SJSA1 (cell line): Measurements from ENCODE around the gene AZGP1. TPM values are rescaled to one million over a fixed set of nuclear protein-coding genes. Genes with fewer than 3 reads are reported as not detected.
"Not testable (repeated sequence)": the region's sequence is repeated elsewhere in the genome, so short reads cannot be mapped to it uniquely, and the experiment has no call there.

Source experiments
- DNase-seq, 2 experiments: peaks; one replicate each; pipeline ENCODE4 v3.0.0-alpha.2; 2015 to 2020; ENCODE audit warnings: low spot score in 2 of 2, low read depth in 1 of 2
- H3K27ac ChIP-seq: fragments of 250-450 bp; sonication (Bioruptor Pico); 2 replicates; pipeline ENCODE4 v1.5.1; 2020; ENCODE audit warnings: mild to moderate bottlenecking, moderate library complexity
- H3K27me3 ChIP-seq: fragments of 250-450 bp; sonication (Bioruptor Pico); replicated peaks from 2 replicates; pipeline ENCODE4 v1.5.1; 2020; ENCODE audit warnings: mild to moderate bottlenecking, moderate library complexity
- H3K36me3 ChIP-seq: fragments of 250-450 bp; sonication (Bioruptor Pico); 2 replicates; pipeline ENCODE4 v1.5.1; 2020; ENCODE audit warnings: mild to moderate bottlenecking
- H3K4me1 ChIP-seq: fragments of 250-450 bp; sonication (Bioruptor Pico); replicated peaks from 2 replicates; pipeline ENCODE4 v1.6.1; 2021; ENCODE audit warnings: mild to moderate bottlenecking
- H3K4me3 ChIP-seq: fragments of 250-450 bp; sonication (Bioruptor Pico); 2 replicates; pipeline ENCODE4 v1.5.1; 2020; ENCODE audit warnings: mild to moderate bottlenecking
- H3K9me3 ChIP-seq: fragments of 250-450 bp; sonication (Bioruptor Pico); replicated peaks from 2 replicates; pipeline ENCODE4 v1.5.1; 2020; ENCODE audit warnings: mild to moderate bottlenecking
- total RNA-seq: library from RNA; depleted of rRNA; stranded (reverse); fragments of >200 nt; shearing (Covaris generic); gene quantifications from 2 replicates; pipeline ENCODE4 v1.2.3, GENCODE V29; 2014

Gene AZGP1
- total RNA-seq, 1 experiment from 2014 or later, result not detected

GRCh38 chr7:100011516-100011915 lies 35.7 kb upstream of the AZGP1 start:
- Histone ChIP-seq H3K9me3 (no peaks in the 10 kb centered on the region), H3K4me3 (no peak overlapping the region)
- DNase-seq, result no peak

GRCh38 chr7:100010901-100011300 lies 35.1 kb upstream of the AZGP1 start:
- H3K9me3 ChIP-seq, result no peaks in the 10 kb centered on the region
- H3K4me3 ChIP-seq, result no peak overlapping the region
- peaks cover 3% of the 10 kb centered on the region; the same call in 1 of the 2 replicates for H3K36me3 ChIP-seq
- no peak for DNase-seq
- H3K4me1 ChIP-seq, result peaks cover 4% of the 10 kb centered on the region; the same call in 1 of the 2 replicates
- no peaks in the 10 kb centered on the region for H3K27me3 ChIP-seq
- no peak overlapping the region for H3K27ac ChIP-seq

More at GRCh38 chr7:100011516-100011915, 35.7 kb upstream of the AZGP1 start:
- Histone ChIP-seq H3K4me1 (peaks cover 7% of the 10 kb centered on the region), H3K27me3 (no peaks in the 10 kb centered on the region), H3K27ac (no peak overlapping the region), H3K36me3 (peaks cover 5% of the 10 kb centered on the region; the same call in 1 of the 2 replicates)

- not testable (repeated sequence) for H3K36me3 ChIP-seq, H3K4me3 ChIP-seq, H3K4me1 ChIP-seq, DNase-seq, H3K27me3 ChIP-seq, H3K27ac ChIP-seq, H3K9me3 ChIP-seq
These were observed 34.1 kb upstream of the AZGP1 start for GRCh38 chr7:100009952-100010351.

- no peak for DNase-seq
- no peak overlapping the region for H3K4me3 ChIP-seq
- no peaks in the 10 kb centered on the region for H3K36me3 ChIP-seq
- H3K9me3 ChIP-seq, result no peaks in the 10 kb centered on the region
- no peaks in the 10 kb centered on the region for H3K4me1 ChIP-seq
- H3K27ac ChIP-seq, result no peak overlapping the region
- no peaks in the 10 kb centered on the region for H3K27me3 ChIP-seq
These were observed 32.7 kb upstream of the AZGP1 start for GRCh38 chr7:100008525-100008924.

- no peaks in the 10 kb centered on the region for H3K36me3 ChIP-seq
- no peaks in the 10 kb centered on the region for H3K4me1 ChIP-seq
- H3K27ac ChIP-seq, result no peak overlapping the region
- no peak overlapping the region for H3K4me3 ChIP-seq
- no peaks in the 10 kb centered on the region for H3K27me3 ChIP-seq
- no peak for DNase-seq
- no peaks in the 10 kb centered on the region for H3K9me3 ChIP-seq
These were observed 32.1 kb upstream of the AZGP1 start for GRCh38 chr7:100007887-100008286.

- no peak overlapping the region for H3K27ac ChIP-seq
- no peaks in the 10 kb centered on the region for H3K36me3 ChIP-seq
- no peaks in the 10 kb centered on the region for H3K4me1 ChIP-seq
- 0 out of 2 replicates have a peak, but pooled peaks cover under 1% of the 10 kb centered on the region for H3K27me3 ChIP-seq
- no peaks in the 10 kb centered on the region for H3K9me3 ChIP-seq
- no peak for DNase-seq
- no peak overlapping the region for H3K4me3 ChIP-seq
These were observed 28.2 kb upstream of the AZGP1 start for GRCh38 chr7:100003711-100004661.

GRCh38 chr7:100000239-100000638 lies 24.4 kb upstream of the AZGP1 start:
- Histone ChIP-seq H3K27ac (no peak overlapping the region), H3K36me3 (no peaks in the 10 kb centered on the region), H3K4me1 (no peaks in the 10 kb centered on the region), H3K27me3 (peaks cover 6% of the 10 kb centered on the region), H3K4me3 (no peak overlapping the region), H3K9me3 (no peaks in the 10 kb centered on the region)
- DNase-seq, result no peak

GRCh38 chr7:99997545-99998137 lies 21.8 kb upstream of the AZGP1 start:
- DNase-seq, result no peak
- H3K9me3 ChIP-seq, result no peaks in the 10 kb centered on the region
- no peak overlapping the region for H3K4me3 ChIP-seq

GRCh38 chr7:99996755-99997544 lies 21.1 kb upstream of the AZGP1 start:
- Histone ChIP-seq H3K9me3 (no peaks in the 10 kb centered on the region), H3K36me3 (no peaks in the 10 kb centered on the region), H3K4me3 (no peak overlapping the region), H3K27me3 (peaks cover 6% of the 10 kb centered on the region), H3K4me1 (peaks cover 3% of the 10 kb centered on the region; the same call in 1 of the 2 replicates), H3K27ac (no peak overlapping the region)
- DNase-seq, result no peak

More at GRCh38 chr7:99997545-99998137, 21.8 kb upstream of the AZGP1 start:
- Histone ChIP-seq H3K27me3 (peaks cover 6% of the 10 kb centered on the region), H3K27ac (no peak overlapping the region), H3K4me1 (peaks cover 3% of the 10 kb centered on the region; the same call in 1 of the 2 replicates), H3K36me3 (no peaks in the 10 kb centered on the region)

- Histone ChIP-seq H3K27ac (no peak overlapping the region), H3K9me3 (no peaks in the 10 kb centered on the region), H3K4me3 (no peak overlapping the region), H3K36me3 (no peaks in the 10 kb centered on the region), H3K4me1 (peaks cover 3% of the 10 kb centered on the region), H3K27me3 (peaks cover 6% of the 10 kb centered on the region)
- no peak for DNase-seq
These were observed 19.0 kb upstream of the AZGP1 start for GRCh38 chr7:99994819-99995218.

GRCh38 chr7:99992330-99993038 lies 16.7 kb upstream of the AZGP1 start:
- H3K27me3 ChIP-seq, result peaks cover 4% of the 10 kb centered on the region
- no peaks in the 10 kb centered on the region for H3K9me3 ChIP-seq
- H3K4me1 ChIP-seq, result peaks cover 3% of the 10 kb centered on the region
- DNase-seq, result no peak
- H3K27ac ChIP-seq, result no peak overlapping the region
- H3K36me3 ChIP-seq, result no peaks in the 10 kb centered on the region
- no peak overlapping the region for H3K4me3 ChIP-seq

GRCh38 chr7:99991543-99991942 lies 15.7 kb upstream of the AZGP1 start:
- not testable (repeated sequence) for H3K9me3 ChIP-seq, DNase-seq, H3K4me1 ChIP-seq, H3K4me3 ChIP-seq, H3K36me3 ChIP-seq, H3K27me3 ChIP-seq, H3K27ac ChIP-seq

- no peaks in the 10 kb centered on the region for H3K36me3 ChIP-seq
- no peaks in the 10 kb centered on the region for H3K9me3 ChIP-seq
- peaks cover 3% of the 10 kb centered on the region for H3K4me1 ChIP-seq
- no peak overlapping the region for H3K27ac ChIP-seq
- peaks cover 6% of the 10 kb centered on the region for H3K27me3 ChIP-seq
- DNase-seq, result no peak
- H3K4me3 ChIP-seq, result no peak overlapping the region
These were observed 14.6 kb upstream of the AZGP1 start for GRCh38 chr7:99990460-99990852.
